ENCODE data around the gene ARHGEF26. TPM values are rescaled to one million over a fixed set of nuclear protein-coding genes. Genes with fewer than 3 reads are reported as not detected.

The ARHGEF26 gene
- total RNA-seq, 1 experiment from 2014 or later = 13.7 TPM

DNA sequence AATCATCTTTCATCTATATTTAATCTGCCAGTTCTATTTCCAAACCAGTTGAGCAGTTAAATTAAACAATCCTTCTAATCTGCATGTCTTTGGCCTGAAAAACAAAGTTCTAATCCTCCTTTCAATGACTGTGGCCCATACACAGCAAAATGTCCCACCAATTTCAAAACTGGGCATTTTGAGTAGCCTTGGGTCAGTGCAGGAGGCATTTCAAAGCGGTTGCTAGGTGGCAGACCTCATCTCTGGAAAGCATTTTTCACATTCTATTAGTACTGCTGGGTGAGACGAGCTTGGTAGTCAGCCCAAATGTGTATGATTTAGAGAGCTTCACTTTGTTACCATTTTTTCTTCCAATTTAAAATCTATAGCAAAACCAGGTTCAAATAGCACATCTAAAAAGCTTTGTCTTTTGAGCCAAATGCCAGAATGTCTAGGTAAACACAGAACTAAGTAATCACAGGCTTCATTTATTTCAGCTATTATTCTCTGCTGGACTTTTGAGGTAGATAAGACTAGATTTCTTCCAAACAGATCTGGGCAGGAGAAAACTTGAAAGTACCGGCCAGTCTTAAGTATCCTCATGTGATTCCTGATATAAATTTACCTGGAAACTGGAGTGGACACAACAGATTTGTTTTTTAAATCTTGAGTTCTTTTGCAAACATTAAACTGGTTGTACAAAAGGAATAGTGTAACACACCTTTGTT is 8.9 kb upstream of the ARHGEF26 start:
- Histone ChIP-seq H3K9me3 (ENCODE audit: control insufficient read depth, low read depth, low read length) (no peaks in the 10 kb centered on the region), H4K91ac (ENCODE audit: insufficient read length, low read depth, low read length) (no peak overlapping the region), H3K23ac (ENCODE audit: insufficient read length, low read depth, low read length) (no peak overlapping the region), H4K20me1 (ENCODE audit: control insufficient read depth, insufficient read depth, insufficient read length) (no peaks in the 10 kb centered on the region), H2BK5ac (ENCODE audit: insufficient read length, low read length) (no peak overlapping the region), H3K27ac (ENCODE audit: insufficient read length, low read depth, low read length) (no peak overlapping the region), H2BK12ac (ENCODE audit: insufficient read length, low read depth, low read length) (no peak overlapping the region), H2AFZ (ENCODE audit: low read length) (no peak overlapping the region), H3T11ph (ENCODE audit: low read length) (no peak overlapping the region), H4K8ac (replicated peaks; ENCODE audit: insufficient read length, low read depth, low read length) (no peak overlapping the region), H3K4me2 (ENCODE audit: insufficient read depth, insufficient read length, low read length) (no peak overlapping the region), H3K79me1 (ENCODE audit: insufficient read depth, low read depth, low read length, poor library complexity, severe bottlenecking) (no peaks in the 10 kb centered on the region), H3K18ac (ENCODE audit: insufficient read length, low read depth, low read length) (no peak overlapping the region), H3K4ac (ENCODE audit: low read depth, low read length) (no peak overlapping the region), H3K27me3 (ENCODE audit: insufficient read depth, low read length) (no peaks in the 10 kb centered on the region), H2AK5ac (ENCODE audit: insufficient read length, low read length) (no peak overlapping the region), H2BK20ac (ENCODE audit: low read depth, low read length, poor library complexity, severe bottlenecking) (no peak overlapping the region), H3K56ac (ENCODE audit: insufficient read length, low read depth, low read length) (no peak overlapping the region), H3K14ac (ENCODE audit: insufficient read depth, low read length) (no peak overlapping the region), H3K79me2 (ENCODE audit: insufficient read depth, low read length) (no peaks in the 10 kb centered on the region), H2BK120ac (ENCODE audit: low read depth, low read length, poor library complexity, severe bottlenecking) (no peak overlapping the region), H4K5ac (ENCODE audit: insufficient read length, low read depth, low read length) (no peak overlapping the region), H3K9ac (ENCODE audit: extremely low read depth, insufficient read length, low read length) (no peak overlapping the region), H3K4me1 (ENCODE audit: insufficient read depth, low read length) (no peaks in the 10 kb centered on the region), H2BK15ac (ENCODE audit: low read depth, low read length) (no peak overlapping the region), H3K23me2 (ENCODE audit: insufficient read length, low read depth, low read length, poor library complexity, severe bottlenecking) (no peaks in the 10 kb centered on the region)
- no peaks in the 10 kb centered on the region for H3K9me3 Mint-ChIP-seq
- no peak overlapping the region for H3K27ac Mint-ChIP-seq
- no peak overlapping the region for H3K4me3 Mint-ChIP-seq
- TF ChIP-seq, protein P1, sequence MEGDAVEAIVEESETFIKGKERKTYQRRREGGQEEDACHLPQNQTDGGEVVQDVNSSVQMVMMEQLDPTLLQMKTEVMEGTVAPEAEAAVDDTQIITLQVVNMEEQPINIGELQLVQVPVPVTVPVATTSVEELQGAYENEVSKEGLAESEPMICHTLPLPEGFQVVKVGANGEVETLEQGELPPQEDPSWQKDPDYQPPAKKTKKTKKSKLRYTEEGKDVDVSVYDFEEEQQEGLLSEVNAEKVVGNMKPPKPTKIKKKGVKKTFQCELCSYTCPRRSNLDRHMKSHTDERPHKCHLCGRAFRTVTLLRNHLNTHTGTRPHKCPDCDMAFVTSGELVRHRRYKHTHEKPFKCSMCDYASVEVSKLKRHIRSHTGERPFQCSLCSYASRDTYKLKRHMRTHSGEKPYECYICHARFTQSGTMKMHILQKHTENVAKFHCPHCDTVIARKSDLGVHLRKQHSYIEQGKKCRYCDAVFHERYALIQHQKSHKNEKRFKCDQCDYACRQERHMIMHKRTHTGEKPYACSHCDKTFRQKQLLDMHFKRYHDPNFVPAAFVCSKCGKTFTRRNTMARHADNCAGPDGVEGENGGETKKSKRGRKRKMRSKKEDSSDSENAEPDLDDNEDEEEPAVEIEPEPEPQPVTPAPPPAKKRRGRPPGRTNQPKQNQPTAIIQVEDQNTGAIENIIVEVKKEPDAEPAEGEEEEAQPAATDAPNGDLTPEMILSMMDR (conservative IDR thresholded peaks at IDR 0.05) = no peak
- no peaks in the 10 kb centered on the region for H3K27me3 Mint-ChIP-seq (ENCODE audit: low read depth)
- peaks cover 7 to 9% of the 10 kb centered on the region in 2 experiments; a peak in 3 of 4 replicates for H3K4me1 Mint-ChIP-seq
- H3K36me3 Mint-ChIP-seq (ENCODE audit: insufficient read depth in 1 of 3, low read depth in 3 of 3) = no peaks in the 10 kb centered on the region
- DNase-seq = no peak
- no CpG with 5 or more reads among the region's 3 CpGs for WGBS (ENCODE audit: extremely low coverage, insufficient read length, low lambda C conversion rate)

All from H9 (cell line).